K562 (cell line): ENCODE data around the gene PIRT. TPM values are rescaled to one million over a fixed set of nuclear protein-coding genes. Genes with fewer than 3 reads are reported as not detected.
A peak's percentile ranks its signal among the peaks of the same experiment; 100 is the strongest.

Experiments
- ATAC-seq: fragments of 200-7000 bp; cut with Tn5 transposase; 3 replicates; pipeline ENCODE4 v1.9.1; 2020; ENCODE audit warnings: moderate library complexity
- BruUV-seq: library from RNA; stranded (reverse); fragments of 400-500 nt; replicated peaks from 2 replicates; lab custom pipeline; 2021; lab: Mats Ljungman, UMichigan
- CTCF ChIA-PET: fragments of 300-600 bp; formaldehyde crosslinking; extraction: SDS; loops from one replicate; lab custom pipeline; 2021; ENCODE audit warnings: low intra/inter-chr PET ratio; lab: Yijun Ruan, JAX
- POLR2A ChIA-PET: fragments of 300-600, 350-650 bp; sonication (Branson Sonifier 250); formaldehyde crosslinking; extraction: SDS; loops from one replicate; lab custom pipeline; 2021; ENCODE audit warnings: antibody characterized with exemption, inconsistent platforms; lab: Yijun Ruan, JAX
- DNase-seq, 4 experiments: peaks; one replicate each; pipeline versions ENCODE4 v3.0.0 to v3.0.0-alpha.2; 2011 to 2018; ENCODE audit warnings: low spot score in 3 of 4, mixed read lengths in 3 of 4; ENCODE audit errors: extremely low read depth in 1 of 4
- FAIRE-seq: peaks from 2 replicates; lab custom pipeline; 2011; peaks lifted over from hg19 to GRCh38; lab: Jason Lieb, UNC
- H2AFZ ChIP-seq: 2 replicates; pipeline ENCODE4 v1.6.0; 2011; ENCODE audit warnings: low read depth, low read length, control low read depth, inconsistent platforms
- H3K27ac ChIP-seq: fragments of 200-600 bp; 3 replicates; pipeline ENCODE4 v1.8.0; 2011; ENCODE audit warnings: low read depth, mild to moderate bottlenecking, control low read depth, inconsistent platforms, low read length, moderate library complexity, mixed read lengths; ENCODE audit errors: extremely low read depth
- H3K27me3 ChIP-seq, 2 experiments: fragments of 300-600 bp in 1 of 2; 2 replicates in 1 of 2; 3 replicates in 1 of 2; pipeline versions ENCODE4 v1.6.0 to v1.8.0; 2011; ENCODE audit warnings: inconsistent platforms in 2 of 2, low read length in 2 of 2, mild to moderate bottlenecking in 1 of 2, mixed read lengths in 1 of 2, moderate library complexity in 1 of 2; ENCODE audit not compliant: control insufficient read depth in 2 of 2, insufficient read depth in 2 of 2
- H3K36me3 ChIP-seq: fragments of 300-600 bp; 3 replicates; pipeline ENCODE4 v1.8.0; 2011; ENCODE audit warnings: mild to moderate bottlenecking, low read length, inconsistent platforms; ENCODE audit not compliant: control insufficient read depth, insufficient read depth
- H3K4me1 ChIP-seq, 2 experiments: fragments of 200-600 bp in 1 of 2; replicated peaks in 1 of 2; 2 replicates in 1 of 2; 3 replicates in 1 of 2; pipeline versions ENCODE4 v1.5.1 to v1.8.0; 2011; ENCODE audit warnings: inconsistent platforms in 2 of 2, low read length in 2 of 2, mild to moderate bottlenecking in 1 of 2, mixed read lengths in 1 of 2, moderate library complexity in 1 of 2; ENCODE audit not compliant: control insufficient read depth in 2 of 2, insufficient read depth in 2 of 2
- H3K4me2 ChIP-seq: 2 replicates; pipeline ENCODE4 v1.6.1; 2011; ENCODE audit warnings: low read length, control low read depth, inconsistent platforms, mixed read lengths; ENCODE audit not compliant: insufficient read depth
- H3K4me3 ChIP-seq: fragments of 200-600 bp; sonication (generic), shearing (Covaris generic); 2 replicates; pipeline ENCODE4 v1.5.1; 2016; ENCODE audit warnings: control low read depth, inconsistent platforms
- H3K79me2 ChIP-seq: fragments of 200-600 bp; 3 replicates; pipeline ENCODE4 v1.8.0; 2011; ENCODE audit warnings: low read length, inconsistent platforms; ENCODE audit not compliant: control insufficient read depth, insufficient read depth
- H3K9ac ChIP-seq, 2 experiments: 2 replicates each; pipeline versions ENCODE4 v1.6.0 to v1.6.1; 2011; ENCODE audit warnings: low read depth in 2 of 2, low read length in 2 of 2, control low read depth in 1 of 2, inconsistent platforms in 1 of 2, mild to moderate bottlenecking in 1 of 2, mixed read lengths in 1 of 2; ENCODE audit not compliant: insufficient read depth in 1 of 2
- H3K9me1 ChIP-seq: one replicate; pipeline ENCODE4 v1.6.0; 2011; ENCODE audit warnings: inconsistent platforms, mild to moderate bottlenecking, low read length, moderate library complexity; ENCODE audit not compliant: control insufficient read depth, insufficient read depth
- H3K9me3 ChIP-seq: replicated peaks from 2 replicates; pipeline ENCODE4 v1.5.1; 2011; ENCODE audit warnings: low read depth, low read length, inconsistent platforms; ENCODE audit not compliant: control insufficient read depth, insufficient read depth
- H4K20me1 ChIP-seq: replicated peaks from 2 replicates; pipeline ENCODE4 v1.6.1; 2011; ENCODE audit warnings: low read length, inconsistent platforms, mixed read lengths; ENCODE audit not compliant: control insufficient read depth, insufficient read depth
- BHLHE40 ChIP-seq: IDR thresholded peaks from 2 replicates; pipeline ENCODE4 v1.6.1; 2011; ENCODE audit warnings: low read length, improper control_type of control experiment
- RAD21 ChIP-seq, 2 experiments: fragments of 250-450 bp in 1 of 2; fragments of 450-650 bp in 1 of 2; sonication (Bioruptor Pico) in 1 of 2; formaldehyde crosslinking in 1 of 2; IDR thresholded peaks in 1 of 2; conservative IDR thresholded peaks in 1 of 2; 2 replicates each; pipeline versions ENCODE4 v1.4.0 to v1.8.0; 2020 to 2022; ENCODE audit warnings: mild to moderate bottlenecking in 2 of 2, moderate library complexity in 1 of 2
- SRSF3 ChIP-seq: fragments of 200-400 bp; formaldehyde crosslinking; IDR thresholded peaks from 2 replicates; pipeline ENCODE4 v1.6.1; 2016; ENCODE audit warnings: mild to moderate bottlenecking, low read length, moderate library complexity; ENCODE audit not compliant: insufficient read depth
- WGBS: fragments of 100-300 bp; shearing (Covaris generic); methylation state at CpG from one replicate; pipeline ENCODE4 v1.1.6; 2016; ENCODE audit warnings: low coverage, mixed read lengths; ENCODE audit not compliant: insufficient coverage; ENCODE audit errors: missing lambda C conversion rate; 5-methylcytosine and 5-hydroxymethylcytosine counted together
- in situ Hi-C: fragments of 300-500 bp; cut with MboI; formaldehyde crosslinking; loops from 4 replicates; pipeline ENCODE4 v1.15.0; 2018; ENCODE audit warnings: inconsistent platforms, mixed read lengths
- intact Hi-C: fragments of 100-400 bp; cut with micrococcal nuclease; formaldehyde crosslinking; loops from 2 replicates; pipeline ENCODE4 v1.14.2; 2022
- polyA plus RNA-seq, 8 experiments: library from polyadenylated mRNA; depleted of rRNA in 4 of 8; stranded (reverse) in 5 of 8; unstranded in 3 of 8; fragments of >200 nt; fragmentation: Nextera tagmentation in 2 of 8; fragmentation: Illumina TruSeq in 1 of 8; extraction: Ambion mirVana in 2 of 8; extraction: Trizol in 1 of 8; gene quantifications; 2 replicates each; pipeline versions ENCODE4 v1.2.1 to v1.2.3, GENCODE V29; 2011 to 2014; ENCODE audit warnings: inconsistent platforms in 1 of 8, missing spikeins in 1 of 8
- total RNA-seq, 7 experiments: library from RNA; depleted of rRNA in 6 of 7; stranded (reverse); fragments of >200 nt in 6 of 7; fragmentation: Illumina TruSeq in 2 of 7; extraction: Trizol in 2 of 7; gene quantifications; 2 replicates each; pipeline versions ENCODE4 v1.2.1 to v1.2.3, GENCODE V29; 2011 to 2021; ENCODE audit warnings: low replicate concordance in 1 of 7
- TF ChIP-seq, protein P1 (sequence below): IDR thresholded peaks from 3 replicates; pipeline ENCODE4 v1.6.1; 2011; ENCODE audit warnings: borderline replicate concordance, mild to moderate bottlenecking, moderate library complexity; ENCODE audit not compliant: insufficient read length; ENCODE audit errors: extremely low read depth
- TF ChIP-seq, protein P2 (sequence below): fragments of 250-450 bp; sonication (Bioruptor Pico); IDR thresholded peaks from 2 replicates; pipeline ENCODE4 v1.8.0; 2022; ENCODE audit warnings: moderate library complexity, mild to moderate bottlenecking, inconsistent platforms
- TF ChIP-seq, protein P3 (sequence below): sonication (generic); IDR thresholded peaks from 2 replicates; pipeline ENCODE4 v1.6.1; 2016
- TF ChIP-seq, protein P4 (sequence below), 3 experiments: IDR thresholded peaks in 2 of 3; conservative IDR thresholded peaks in 1 of 3; 2 replicates each; pipeline ENCODE4 v1.5.1; 2011 to 2012; ENCODE audit warnings: low read length in 3 of 3, mild to moderate bottlenecking in 3 of 3, control low read depth in 2 of 3, improper control_type of control experiment in 1 of 3, inconsistent platforms in 1 of 3, low read depth in 1 of 3, mixed read lengths in 1 of 3, moderate library complexity in 1 of 3; ENCODE audit not compliant: insufficient read depth in 2 of 3

The PIRT gene
- total and polyA plus RNA-seq, 9 of the 15 experiments (the other 6 are each of a cell fraction or from before 2014, with no cell fraction given), result not detected

DNA sequence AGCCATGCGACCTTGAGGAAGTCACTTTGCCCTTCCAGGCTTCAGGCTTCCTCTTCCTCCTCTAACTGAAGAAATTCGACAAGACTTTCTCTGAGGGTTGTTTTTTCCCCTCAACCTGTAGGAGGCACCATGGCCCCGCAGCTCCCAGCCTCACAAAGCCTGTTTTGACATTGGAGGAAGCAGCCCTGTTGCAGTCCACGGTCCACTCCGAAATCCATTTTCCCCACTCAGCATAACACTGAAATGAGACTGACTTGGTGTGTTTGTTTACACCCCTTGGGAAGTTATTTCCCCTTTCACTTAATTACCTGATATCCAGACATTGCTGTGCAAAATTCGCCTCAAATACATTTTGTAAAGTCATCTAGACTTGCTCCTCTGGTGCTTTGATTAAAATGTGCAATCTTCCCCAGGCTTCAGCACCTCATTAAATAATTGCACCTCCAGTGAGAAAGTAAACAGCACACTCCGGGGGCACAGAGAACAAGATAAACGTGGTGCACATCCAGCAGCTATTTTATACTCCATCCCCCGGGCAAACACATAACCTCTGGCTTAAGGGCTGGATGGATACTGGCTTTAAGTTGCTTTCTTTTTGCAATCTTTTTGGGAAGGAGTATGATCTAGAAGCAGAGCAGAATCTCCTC is 41.4 kb upstream of the PIRT start:
- in situ Hi-C loops (loop anchor here (25.0 kb wide), 1 partner anchor 1108 kb away; the partner anchor contains the start of gene ZNF18), intact Hi-C loops (loop anchor here (5.0 to 10.0 kb wide), 3 partner anchors 265 to 1058 kb away; no protein-coding TSS in a partner anchor)
- no peak overlapping the region for H3K27ac ChIP-seq
- no peaks in the 10 kb centered on the region; a peak in 1 of 5 replicates for H3K4me1 ChIP-seq
- H3K79me2 ChIP-seq, result no peaks in the 10 kb centered on the region
- H3K36me3 ChIP-seq, result no peaks in the 10 kb centered on the region
- BruUV-seq, result no TSS peak
- TF ChIP-seq SRSF3, result no peak
- TF ChIP-seq RAD21 (CRISPR knock-in tag; conservative IDR thresholded peaks at IDR 0.05 in 1 of 2, IDR thresholded peaks at IDR 0.05 in 1 of 2), result peak in 1 of 2 experiments; percentile 50; a peak in 2 of 4 replicates
- TF ChIP-seq, protein P1, sequence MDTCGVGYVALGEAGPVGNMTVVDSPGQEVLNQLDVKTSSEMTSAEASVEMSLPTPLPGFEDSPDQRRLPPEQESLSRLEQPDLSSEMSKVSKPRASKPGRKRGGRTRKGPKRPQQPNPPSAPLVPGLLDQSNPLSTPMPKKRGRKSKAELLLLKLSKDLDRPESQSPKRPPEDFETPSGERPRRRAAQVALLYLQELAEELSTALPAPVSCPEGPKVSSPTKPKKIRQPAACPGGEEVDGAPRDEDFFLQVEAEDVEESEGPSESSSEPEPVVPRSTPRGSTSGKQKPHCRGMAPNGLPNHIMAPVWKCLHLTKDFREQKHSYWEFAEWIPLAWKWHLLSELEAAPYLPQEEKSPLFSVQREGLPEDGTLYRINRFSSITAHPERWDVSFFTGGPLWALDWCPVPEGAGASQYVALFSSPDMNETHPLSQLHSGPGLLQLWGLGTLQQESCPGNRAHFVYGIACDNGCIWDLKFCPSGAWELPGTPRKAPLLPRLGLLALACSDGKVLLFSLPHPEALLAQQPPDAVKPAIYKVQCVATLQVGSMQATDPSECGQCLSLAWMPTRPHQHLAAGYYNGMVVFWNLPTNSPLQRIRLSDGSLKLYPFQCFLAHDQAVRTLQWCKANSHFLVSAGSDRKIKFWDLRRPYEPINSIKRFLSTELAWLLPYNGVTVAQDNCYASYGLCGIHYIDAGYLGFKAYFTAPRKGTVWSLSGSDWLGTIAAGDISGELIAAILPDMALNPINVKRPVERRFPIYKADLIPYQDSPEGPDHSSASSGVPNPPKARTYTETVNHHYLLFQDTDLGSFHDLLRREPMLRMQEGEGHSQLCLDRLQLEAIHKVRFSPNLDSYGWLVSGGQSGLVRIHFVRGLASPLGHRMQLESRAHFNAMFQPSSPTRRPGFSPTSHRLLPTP, result no peak
- TF ChIP-seq, protein P2, sequence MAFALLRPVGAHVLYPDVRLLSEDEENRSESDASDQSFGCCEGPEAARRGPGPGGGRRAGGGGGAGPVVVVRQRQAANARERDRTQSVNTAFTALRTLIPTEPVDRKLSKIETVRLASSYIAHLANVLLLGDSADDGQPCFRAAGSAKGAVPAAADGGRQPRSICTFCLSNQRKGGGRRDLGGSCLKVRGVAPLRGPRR (CRISPR knock-in tag), result no peak
- TF ChIP-seq BHLHE40, result no peak
- TF ChIP-seq, protein P3, sequence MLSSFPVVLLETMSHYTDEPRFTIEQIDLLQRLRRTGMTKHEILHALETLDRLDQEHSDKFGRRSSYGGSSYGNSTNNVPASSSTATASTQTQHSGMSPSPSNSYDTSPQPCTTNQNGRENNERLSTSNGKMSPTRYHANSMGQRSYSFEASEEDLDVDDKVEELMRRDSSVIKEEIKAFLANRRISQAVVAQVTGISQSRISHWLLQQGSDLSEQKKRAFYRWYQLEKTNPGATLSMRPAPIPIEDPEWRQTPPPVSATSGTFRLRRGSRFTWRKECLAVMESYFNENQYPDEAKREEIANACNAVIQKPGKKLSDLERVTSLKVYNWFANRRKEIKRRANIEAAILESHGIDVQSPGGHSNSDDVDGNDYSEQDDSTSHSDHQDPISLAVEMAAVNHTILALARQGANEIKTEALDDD, result no peak
- TF ChIP-seq, protein P4, sequence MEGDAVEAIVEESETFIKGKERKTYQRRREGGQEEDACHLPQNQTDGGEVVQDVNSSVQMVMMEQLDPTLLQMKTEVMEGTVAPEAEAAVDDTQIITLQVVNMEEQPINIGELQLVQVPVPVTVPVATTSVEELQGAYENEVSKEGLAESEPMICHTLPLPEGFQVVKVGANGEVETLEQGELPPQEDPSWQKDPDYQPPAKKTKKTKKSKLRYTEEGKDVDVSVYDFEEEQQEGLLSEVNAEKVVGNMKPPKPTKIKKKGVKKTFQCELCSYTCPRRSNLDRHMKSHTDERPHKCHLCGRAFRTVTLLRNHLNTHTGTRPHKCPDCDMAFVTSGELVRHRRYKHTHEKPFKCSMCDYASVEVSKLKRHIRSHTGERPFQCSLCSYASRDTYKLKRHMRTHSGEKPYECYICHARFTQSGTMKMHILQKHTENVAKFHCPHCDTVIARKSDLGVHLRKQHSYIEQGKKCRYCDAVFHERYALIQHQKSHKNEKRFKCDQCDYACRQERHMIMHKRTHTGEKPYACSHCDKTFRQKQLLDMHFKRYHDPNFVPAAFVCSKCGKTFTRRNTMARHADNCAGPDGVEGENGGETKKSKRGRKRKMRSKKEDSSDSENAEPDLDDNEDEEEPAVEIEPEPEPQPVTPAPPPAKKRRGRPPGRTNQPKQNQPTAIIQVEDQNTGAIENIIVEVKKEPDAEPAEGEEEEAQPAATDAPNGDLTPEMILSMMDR (IDR thresholded peaks at IDR 0.05 in 2 of 3, conservative IDR thresholded peaks at IDR 0.05 in 1 of 3; ENCODE audit: insufficient read depth in 2 of 3, low read depth in 1 of 3, low read length in 3 of 3), result peak in 2 of 3 experiments; percentile 47 to 49; a peak in 3 of 6 replicates
- FAIRE-seq, result no peak
- no peak overlapping the region for H3K9ac ChIP-seq
- ATAC-seq, result no peak
- no peak overlapping the region for H2AFZ ChIP-seq
- no peak overlapping the region for H3K4me3 ChIP-seq
- H3K9me3 ChIP-seq, result no peaks in the 10 kb centered on the region
- ChIA-PET POLR2A (no interaction called here), CTCF (no interaction called here)
- no peaks in the 10 kb centered on the region for H3K27me3 ChIP-seq
- H4K20me1 ChIP-seq, result no peaks in the 10 kb centered on the region
- H3K9me1 ChIP-seq, result no peaks in the 10 kb centered on the region
- WGBS, result 0% methylated on average over 7 of the region's 9 CpGs
- no peak overlapping the region for H3K4me2 ChIP-seq
- DNase-seq, result peak in 3 of 4 experiments; percentile 4 to 8 (median 7)
